Astrocyte of the spinal cord (primary cell): Measurements from ENCODE around the gene CD276.

Experiments
- DNase-seq: peaks from one replicate; pipeline ENCODE4 v3.0.0; 2011; ENCODE audit warnings: low read depth, low spot score
- H3K4me3 ChIP-seq: 2 replicates; pipeline ENCODE4 v1.5.1; 2011; ENCODE audit warnings: low read depth, mild to moderate bottlenecking, low read length, moderate library complexity
- CTCF ChIP-seq: IDR thresholded peaks from 2 replicates; pipeline ENCODE4 v1.5.1; 2012; ENCODE audit warnings: low read depth, mild to moderate bottlenecking, low read length, inconsistent platforms
- in situ Hi-C: cut with HindIII; loops from 2 replicates; pipeline ENCODE4 v1.10.0; 2017; ENCODE audit warnings: low sequenced_read_pairs

Gene CD276

GRCh38 chr15:73688455-73688854 lies 4.3 kb downstream of the CD276 start:
- no peak overlapping the region for H3K4me3 ChIP-seq
- no peak for TF ChIP-seq CTCF
- in situ Hi-C loops, result no loop called here
- DNase-seq, result no peak

GRCh38 chr15:73691396-73691795 lies 7.2 kb downstream of the CD276 start:
- in situ Hi-C loops, result no loop called here
- peak; percentile 76 for DNase-seq
- TF ChIP-seq CTCF, result peak; percentile 42
- H3K4me3 ChIP-seq, result no peak overlapping the region

- no peak overlapping the region for H3K4me3 ChIP-seq
- in situ Hi-C loops, result no loop called here
- TF ChIP-seq CTCF, result no peak
- peak; percentile 20 for DNase-seq
These were observed 10.2 kb downstream of the CD276 start for GRCh38 chr15:73694419-73694818.

- in situ Hi-C loops, result no loop called here
- DNase-seq, result no peak
- H3K4me3 ChIP-seq, result no peak overlapping the region
- TF ChIP-seq CTCF, result no peak
These were observed 11.8 kb downstream of the CD276 start for GRCh38 chr15:73695773-73696640.

GRCh38 chr15:73696641-73697001 lies 12.4 kb downstream of the CD276 start:
- in situ Hi-C loops, result no loop called here
- no peak overlapping the region for H3K4me3 ChIP-seq
- TF ChIP-seq CTCF, result no peak
- DNase-seq, result no peak

- in situ Hi-C loops, result no loop called here
- no peak overlapping the region for H3K4me3 ChIP-seq
- peak; percentile 97 for DNase-seq
- no peak for TF ChIP-seq CTCF
These were observed 12.9 kb downstream of the CD276 start for GRCh38 chr15:73697033-73697467.
